GM23248 (cell line): ENCODE measurements around the gene GFAP. TPM values are rescaled to one million over a fixed set of nuclear protein-coding genes. Genes with fewer than 3 reads are reported as not detected.

Experiments
- DNase-seq: peaks from one replicate; pipeline ENCODE4 v3.0.0-alpha.2; 2015
- H2AFZ ChIP-seq: fragments of 200-600 bp; sonication (generic); 2 replicates; pipeline ENCODE4 v1.6.1; 2016; ENCODE audit warnings: antibody characterized with exemption
- H3F3A ChIP-seq: fragments of 200-600 bp; sonication (generic); 2 replicates; pipeline ENCODE4 v1.6.1; 2016; ENCODE audit warnings: mild to moderate bottlenecking, antibody characterized with exemption, mixed run types; ENCODE audit not compliant: insufficient read depth
- H3K27ac ChIP-seq: fragments of 200-600 bp; sonication (generic); 2 replicates; pipeline ENCODE4 v1.5.1; 2016; ENCODE audit warnings: mild to moderate bottlenecking
- H3K27me3 ChIP-seq: fragments of 200-600 bp; sonication (generic); replicated peaks from 2 replicates; pipeline ENCODE4 v1.6.1; 2016; ENCODE audit warnings: mild to moderate bottlenecking; ENCODE audit not compliant: insufficient read depth
- H3K36me3 ChIP-seq: fragments of 200-600 bp; sonication (generic); 2 replicates; pipeline ENCODE4 v1.6.1; 2016; ENCODE audit warnings: low read depth, mild to moderate bottlenecking
- H3K4me1 ChIP-seq: fragments of 200-600 bp; sonication (generic); 2 replicates; pipeline ENCODE4 v1.6.1; 2016; ENCODE audit warnings: mild to moderate bottlenecking; ENCODE audit not compliant: insufficient read depth
- H3K4me2 ChIP-seq: fragments of 200-600 bp; sonication (generic); one replicate; pipeline ENCODE4 v1.6.1; 2016; ENCODE audit warnings: mild to moderate bottlenecking; ENCODE audit not compliant: unreplicated experiment
- H3K4me3 ChIP-seq: fragments of 200-600 bp; sonication (generic); 2 replicates; pipeline ENCODE4 v1.5.1; 2016; ENCODE audit warnings: mild to moderate bottlenecking
- H3K79me2 ChIP-seq: fragments of 200-600 bp; sonication (generic); 2 replicates; pipeline ENCODE4 v1.6.1; 2016; ENCODE audit warnings: mild to moderate bottlenecking; ENCODE audit not compliant: insufficient read depth
- H3K9ac ChIP-seq: fragments of 200-600 bp; sonication (generic); 2 replicates; pipeline ENCODE4 v1.6.1; 2016; ENCODE audit warnings: mild to moderate bottlenecking
- H3K9me2 ChIP-seq: fragments of 200-600 bp; sonication (generic); 2 replicates; pipeline ENCODE4 v1.6.1; 2016; ENCODE audit warnings: mixed run types, mild to moderate bottlenecking, moderate library complexity; ENCODE audit not compliant: insufficient read depth
- H3K9me3 ChIP-seq: fragments of 200-600 bp; sonication (generic); one replicate; pipeline ENCODE4 v1.6.1; 2017; ENCODE audit warnings: low read depth
- H4K20me1 ChIP-seq: fragments of 200-600 bp; sonication (generic); 2 replicates; pipeline ENCODE4 v1.6.0; 2016; ENCODE audit not compliant: insufficient read depth
- EZH2 ChIP-seq: fragments of 200-600 bp; sonication (generic); IDR thresholded peaks from 2 replicates; pipeline ENCODE4 v1.6.1; 2018; ENCODE audit warnings: antibody characterized with exemption, mild to moderate bottlenecking; ENCODE audit not compliant: insufficient read depth, poor library complexity, severe bottlenecking
- EZH2phosphoT487 ChIP-seq: fragments of 200-600 bp; sonication (generic); IDR thresholded peaks from 2 replicates; pipeline ENCODE4 v1.6.1; 2018; ENCODE audit warnings: antibody characterized with exemption, moderate library complexity, mild to moderate bottlenecking, low read depth; ENCODE audit not compliant: insufficient read depth
- WGBS, 2 experiments: methylation state at CpG; one replicate each; pipeline ENCODE4 v1.1.6; 2015 to 2017; ENCODE audit warnings: low lambda C conversion rate in 2 of 2, low coverage in 1 of 2; ENCODE audit errors: missing lambda C conversion rate in 2 of 2; 5-methylcytosine and 5-hydroxymethylcytosine counted together
- in situ Hi-C: fragments of 300-500 bp; cut with MboI; formaldehyde crosslinking; loops from 2 replicates; pipeline ENCODE4 v1.15.0; 2020
- polyA plus RNA-seq: library from polyadenylated mRNA; unstranded; fragments of >200 nt; fragmentation: Nextera tagmentation; extraction: Ambion mirVana; gene quantifications from 2 replicates; pipeline ENCODE4 v1.2.1, GENCODE V29; 2016
- total RNA-seq: library from RNA; depleted of rRNA; stranded (reverse); fragments of >200 nt; shearing (Covaris generic); gene quantifications from 2 replicates; pipeline ENCODE4 v1.2.3, GENCODE V29; 2014

Gene GFAP
- total and polyA plus RNA-seq, 2 experiments from 2014 or later: 0.49 TPM; not detected in 1

GRCh38 chr17:44880062-44880461 lies 35.2 kb downstream of the GFAP start:
- TF ChIP-seq EZH2phosphoT487 (no peak), EZH2 (no peak)
- in situ Hi-C loops: no loop called here
- H3K4me3 ChIP-seq: no peak overlapping the region
- DNase-seq: no peak
- H4K20me1 ChIP-seq: no peaks in the 10 kb centered on the region
- H3K79me2 ChIP-seq: 0 out of 2 replicates have a peak, but pooled peaks cover 16% of the 10 kb centered on the region
- no peaks in the 10 kb centered on the region for H3K9me3 ChIP-seq
- H3K36me3 ChIP-seq: peaks cover 62% of the 10 kb centered on the region
- H3F3A ChIP-seq: peaks cover 9% of the 10 kb centered on the region
- no peak overlapping the region for H3K27ac ChIP-seq
- H3K4me1 ChIP-seq: no peaks in the 10 kb centered on the region
- no peaks in the 10 kb centered on the region for H3K27me3 ChIP-seq
- 98 to 100% methylated on average over 2 of the region's 2 CpGs for WGBS, 2 experiments
- no peaks in the 10 kb centered on the region for H3K9me2 ChIP-seq
- no peak overlapping the region for H3K9ac ChIP-seq
- no peak overlapping the region for H2AFZ ChIP-seq
- no peak overlapping the region for H3K4me2 ChIP-seq

GRCh38 chr17:44879376-44879775 lies 35.9 kb downstream of the GFAP start:
- WGBS, 2 experiments: 94 to 98% methylated on average over 6 of the region's 6 CpGs
- no peak for TF ChIP-seq EZH2phosphoT487
- TF ChIP-seq EZH2: no peak
- in situ Hi-C loops: no loop called here

GRCh38 chr17:44878627-44879221 lies 36.6 kb downstream of the GFAP start:
- Histone ChIP-seq H3K4me1 (no peaks in the 10 kb centered on the region), H3K4me3 (no peak overlapping the region), H3K27ac (no peak overlapping the region), H3F3A (peaks cover 9% of the 10 kb centered on the region), H4K20me1 (no peaks in the 10 kb centered on the region), H3K4me2 (no peak overlapping the region), H3K36me3 (peaks cover 64% of the 10 kb centered on the region), H3K9ac (no peak overlapping the region), H3K79me2 (0 out of 2 replicates have a peak, but pooled peaks cover 12% of the 10 kb centered on the region), H2AFZ (no peak overlapping the region), H3K9me3 (no peaks in the 10 kb centered on the region), H3K9me2 (no peaks in the 10 kb centered on the region), H3K27me3 (no peaks in the 10 kb centered on the region)
- 44 to 46% methylated on average over 6 of the region's 6 CpGs for WGBS, 2 experiments
- peak; percentile 64 for DNase-seq
- in situ Hi-C loops: no loop called here
- TF ChIP-seq EZH2: no peak
- TF ChIP-seq EZH2phosphoT487: no peak

More at GRCh38 chr17:44879376-44879775, 35.9 kb downstream of the GFAP start:
- Histone ChIP-seq H3K9ac (no peak overlapping the region), H3K27ac (no peak overlapping the region), H3K9me3 (no peaks in the 10 kb centered on the region), H3K36me3 (peaks cover 62% of the 10 kb centered on the region), H3K79me2 (0 out of 2 replicates have a peak, but pooled peaks cover 12% of the 10 kb centered on the region), H3K4me3 (no peak overlapping the region), H3K9me2 (no peaks in the 10 kb centered on the region), H2AFZ (no peak overlapping the region), H3K27me3 (no peaks in the 10 kb centered on the region), H3K4me2 (no peak overlapping the region), H3K4me1 (no peaks in the 10 kb centered on the region), H3F3A (peaks cover 9% of the 10 kb centered on the region), H4K20me1 (no peaks in the 10 kb centered on the region)
- DNase-seq: no peak

GRCh38 chr17:44877121-44877520 lies 38.2 kb downstream of the GFAP start:
- H3K9me3 ChIP-seq: no peaks in the 10 kb centered on the region
- no peak overlapping the region for H3K9ac ChIP-seq
- no peaks in the 10 kb centered on the region for H3K4me1 ChIP-seq
- in situ Hi-C loops: no loop called here
- no peak for TF ChIP-seq EZH2phosphoT487
- TF ChIP-seq EZH2: no peak
- no peak overlapping the region for H3K4me3 ChIP-seq
- no peaks in the 10 kb centered on the region for H4K20me1 ChIP-seq
- WGBS, 2 experiments: 90 to 94% methylated on average over 5 of the region's 5 CpGs
- peaks cover 9% of the 10 kb centered on the region for H3F3A ChIP-seq
- DNase-seq: no peak
- H3K4me2 ChIP-seq: no peak overlapping the region
- H3K9me2 ChIP-seq: no peaks in the 10 kb centered on the region
- H3K36me3 ChIP-seq: peaks cover 51% of the 10 kb centered on the region
- H3K27me3 ChIP-seq: no peaks in the 10 kb centered on the region
- 0 out of 2 replicates have a peak, but pooled peaks cover 12% of the 10 kb centered on the region for H3K79me2 ChIP-seq
- H2AFZ ChIP-seq: no peak overlapping the region
- H3K27ac ChIP-seq: no peak overlapping the region
